Activated naive CD4-positive, alpha-beta T cell treated with anti-CD3 and anti-CD28 coated beads for 36 hours (primary cell): ENCODE results near the gene ATP1B2. TPM values are rescaled to one million over a fixed set of nuclear protein-coding genes. Genes with fewer than 3 reads are reported as not detected.

ENCODE experiments used
- CTCF ChIA-PET: fragments of 350-600 bp; sonication (Branson Sonifier 250); formaldehyde crosslinking; loops from one replicate; lab custom pipeline; 2021; ENCODE audit warnings: antibody characterized with exemption; lab: Charles Lee
- DNase-seq: peaks from one replicate; pipeline ENCODE4 v3.0.0-alpha.2; 2020
- H3K27ac Mint-ChIP-seq: one replicate; pipeline ENCODE4 v1.8.0; 2021; ENCODE audit warnings: mild to moderate bottlenecking, mixed read lengths
- H3K27me3 Mint-ChIP-seq: one replicate; pipeline ENCODE4 v1.8.0; 2021; ENCODE audit warnings: low read depth, mixed read lengths
- H3K36me3 Mint-ChIP-seq: one replicate; pipeline ENCODE4 v1.8.0; 2021; ENCODE audit warnings: low read depth, mixed read lengths
- H3K4me1 Mint-ChIP-seq: one replicate; pipeline ENCODE4 v1.8.0; 2021; ENCODE audit warnings: low read depth, mixed read lengths
- H3K4me3 Mint-ChIP-seq: one replicate; pipeline ENCODE4 v1.8.0; 2021; ENCODE audit warnings: mild to moderate bottlenecking, moderate library complexity, mixed read lengths
- H3K9me3 Mint-ChIP-seq: one replicate; pipeline ENCODE4 v1.8.0; 2021; ENCODE audit warnings: mixed read lengths
- intact Hi-C: fragments of 100-400 bp; cut with micrococcal nuclease; formaldehyde crosslinking; loops from one replicate; pipeline ENCODE4 v1.15.1; 2023
- total RNA-seq, 2 experiments: library from RNA; stranded (reverse); gene quantifications; one replicate each; pipeline ENCODE4 v1.2.3, GENCODE V29; 2021

Gene ATP1B2
- total RNA-seq, 2 experiments from 2014 or later: 0.14 to 0.30 TPM

DNA sequence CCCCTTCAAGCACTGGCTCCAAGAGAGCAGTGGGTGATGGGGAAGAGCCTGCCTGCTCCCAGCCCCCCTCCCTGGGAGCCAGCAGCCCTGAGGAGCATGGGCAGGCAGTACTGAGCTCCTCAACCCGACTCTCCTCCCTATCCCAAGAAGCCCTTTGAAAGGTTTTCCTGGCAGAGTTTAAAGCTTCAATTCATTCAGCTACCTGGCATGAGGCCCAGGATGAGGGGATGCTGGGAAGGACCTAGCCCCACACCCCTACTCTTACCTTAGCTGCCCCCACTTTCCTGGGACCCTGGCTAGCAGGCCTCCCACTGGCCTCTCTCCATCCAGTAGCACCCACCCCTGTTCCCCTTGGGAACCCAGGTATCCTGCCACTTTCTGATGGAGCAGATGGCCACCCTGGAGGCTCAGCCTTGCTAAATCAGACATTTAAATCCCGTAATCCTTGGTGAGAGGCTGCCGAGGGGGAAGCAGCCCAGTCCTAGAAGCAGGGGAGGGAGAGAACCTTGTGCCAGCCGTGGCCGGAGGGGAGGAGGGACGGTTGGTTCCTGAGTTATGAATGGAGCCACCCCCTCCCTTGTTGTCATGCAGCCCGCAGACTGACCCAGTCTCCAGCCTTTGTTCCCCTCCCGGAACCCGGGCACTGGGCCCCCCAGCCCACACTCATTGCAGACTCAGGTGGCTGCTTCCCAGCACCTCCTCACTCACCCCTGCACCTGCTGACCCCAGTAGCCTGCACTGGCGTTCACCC is 17.1 kb downstream of the ATP1B2 start:
- Mint-ChIP-seq H3K4me3 (no peak overlapping the region), H3K27me3 (no peaks in the 10 kb centered on the region), H3K4me1 (no peaks in the 10 kb centered on the region), H3K9me3 (no peaks in the 10 kb centered on the region), H3K36me3 (peaks cover 20% of the 10 kb centered on the region), H3K27ac (no peak overlapping the region)
- no peak for DNase-seq
- CTCF ChIA-PET: interaction anchor here (0.6 to 1.0 kb wide), 2 partner anchors 20 to 58 kb away, joined by 3 to 4 read pairs; partner anchors contain the start of gene TP53
- intact Hi-C loops: no loop called here

DNA sequence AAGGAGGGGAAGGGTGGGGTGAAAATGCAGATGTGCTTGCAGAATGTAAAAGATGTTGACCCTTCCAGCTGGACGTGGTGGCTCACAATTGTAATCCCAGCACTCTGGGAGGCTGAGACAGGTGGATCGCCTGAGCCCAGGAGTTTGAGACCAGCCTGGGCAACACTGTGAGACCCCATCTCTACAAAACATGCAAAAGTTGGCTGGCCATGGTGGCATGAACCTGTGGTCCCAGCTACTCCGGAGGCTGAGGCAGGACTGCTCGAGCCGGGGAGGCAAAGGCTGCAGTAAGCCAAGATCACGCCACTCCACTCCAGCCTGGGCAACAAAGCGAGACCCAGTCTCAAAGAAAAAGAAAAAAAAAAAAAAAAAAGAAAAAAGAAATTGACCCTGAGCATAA is 17.8 kb downstream of the ATP1B2 start:
- no peak for DNase-seq
- Mint-ChIP-seq H3K36me3 (peaks cover 25% of the 10 kb centered on the region), H3K27me3 (no peaks in the 10 kb centered on the region), H3K27ac (no peak overlapping the region), H3K4me1 (no peaks in the 10 kb centered on the region), H3K9me3 (peaks cover 3% of the 10 kb centered on the region), H3K4me3 (no peak overlapping the region)
- intact Hi-C loops: no loop called here
- CTCF ChIA-PET: interaction anchor here (0.6 kb wide), 1 partner anchor 299 kb away, joined by 3 read pairs; no protein-coding TSS in a partner anchor

DNA sequence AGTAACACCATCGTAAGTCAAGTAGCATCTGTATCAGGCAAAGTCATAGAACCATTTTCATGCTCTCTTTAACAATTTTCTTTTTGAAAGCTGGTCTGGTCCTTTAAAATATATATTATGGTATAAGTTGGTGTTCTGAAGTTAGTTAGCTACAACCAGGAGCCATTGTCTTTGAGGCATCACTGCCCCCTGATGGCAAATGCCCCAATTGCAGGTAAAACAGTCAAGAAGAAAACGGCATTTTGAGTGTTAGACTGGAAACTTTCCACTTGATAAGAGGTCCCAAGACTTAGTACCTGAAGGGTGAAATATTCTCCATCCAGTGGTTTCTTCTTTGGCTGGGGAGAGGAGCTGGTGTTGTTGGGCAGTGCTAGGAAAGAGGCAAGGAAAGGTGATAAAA is 22.5 kb downstream of the ATP1B2 start:
- CTCF ChIA-PET: interaction anchor here (0.6 to 1.9 kb wide), 17 partner anchors 12 to 320 kb away, joined by 3 to 7 read pairs (median 3); partner anchors contain the start of genes DNAH2, SAT2 and TP53

GRCh38 chr17:7674934-7675333 is 24.2 kb downstream of the ATP1B2 start:
- peaks cover 2% of the 10 kb centered on the region for H3K4me1 Mint-ChIP-seq
- peaks cover 9% of the 10 kb centered on the region for H3K9me3 Mint-ChIP-seq
- CTCF ChIA-PET: interaction anchor here (0.6 to 1.1 kb wide), 2 partner anchors 47 to 258 kb away, joined by 3 to 4 read pairs; partner anchors contain the start of gene SAT2
- no peaks in the 10 kb centered on the region for H3K27me3 Mint-ChIP-seq
- peaks cover 40% of the 10 kb centered on the region for H3K36me3 Mint-ChIP-seq
- H3K4me3 Mint-ChIP-seq: no peak overlapping the region
- H3K27ac Mint-ChIP-seq: no peak overlapping the region
- intact Hi-C loops: no loop called here
- DNase-seq: no peak

More for the DNA sequence above, 22.5 kb downstream of the ATP1B2 start:
- no peaks in the 10 kb centered on the region for H3K27me3 Mint-ChIP-seq
- DNase-seq: peak; percentile 71
- H3K36me3 Mint-ChIP-seq: peaks cover 42% of the 10 kb centered on the region
- H3K9me3 Mint-ChIP-seq: peaks cover 9% of the 10 kb centered on the region
- H3K4me1 Mint-ChIP-seq: peaks cover 2% of the 10 kb centered on the region
- H3K4me3 Mint-ChIP-seq: no peak overlapping the region
- no peak overlapping the region for H3K27ac Mint-ChIP-seq
- intact Hi-C loops: no loop called here

DNA sequence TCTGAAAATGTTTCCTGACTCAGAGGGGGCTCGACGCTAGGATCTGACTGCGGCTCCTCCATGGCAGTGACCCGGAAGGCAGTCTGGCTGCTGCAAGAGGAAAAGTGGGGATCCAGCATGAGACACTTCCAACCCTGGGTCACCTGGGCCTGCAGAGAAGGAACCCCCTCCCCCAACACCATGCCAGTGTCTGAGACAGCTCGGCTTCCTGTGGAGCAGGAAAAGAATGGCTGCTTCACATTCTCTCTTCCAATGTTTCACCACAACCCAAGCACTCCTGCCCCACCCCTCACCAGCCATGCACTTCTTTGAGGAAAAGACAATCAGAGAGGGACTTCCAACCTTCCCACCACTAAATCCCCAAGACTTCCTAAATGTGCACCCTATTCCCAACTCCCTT is 25.8 kb downstream of the ATP1B2 start:
- Mint-ChIP-seq H3K27me3 (no peaks in the 10 kb centered on the region), H3K27ac (no peak overlapping the region)

DNA sequence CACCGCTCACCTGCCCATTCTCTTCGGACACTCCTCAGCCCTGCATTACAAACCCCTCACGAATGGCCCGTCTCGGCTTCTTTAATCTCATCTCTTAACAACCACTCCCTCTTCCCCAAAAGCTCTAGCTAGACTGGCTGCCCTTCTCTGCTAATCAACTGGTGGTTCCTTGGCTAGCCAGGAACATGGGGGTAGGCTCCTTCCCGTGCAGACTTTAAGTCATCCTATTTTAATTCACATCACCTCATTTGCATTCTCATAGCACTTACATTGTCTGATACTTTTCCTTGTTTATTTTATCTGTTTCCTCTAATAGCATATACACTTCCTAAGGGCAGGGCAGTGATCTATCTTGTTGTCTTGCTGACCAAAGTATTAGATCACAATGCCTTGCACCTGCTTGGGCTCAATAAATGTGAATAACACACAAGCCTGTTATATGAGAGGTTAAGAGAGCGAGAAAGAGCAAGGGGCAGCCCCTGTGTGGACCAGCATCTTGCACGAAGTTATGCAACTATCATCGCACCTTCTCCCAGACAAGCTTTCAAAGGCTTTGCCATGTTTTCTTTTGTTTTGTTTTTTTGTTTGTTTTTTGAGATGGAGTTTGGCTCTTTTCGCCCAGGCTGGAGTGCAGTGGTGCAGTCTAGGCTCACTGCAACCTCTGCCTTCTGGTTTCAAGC is 26.8 kb downstream of the ATP1B2 start:
- Mint-ChIP-seq H3K4me1 (peaks cover 4% of the 10 kb centered on the region), H3K4me3 (no peak overlapping the region), H3K27me3 (no peaks in the 10 kb centered on the region), H3K36me3 (peaks cover 30% of the 10 kb centered on the region), H3K9me3 (peaks cover 9% of the 10 kb centered on the region), H3K27ac (no peak overlapping the region)
- intact Hi-C loops: no loop called here
- CTCF ChIA-PET: interaction anchor here (0.6 kb wide), 2 partner anchors 8 to 39 kb away, joined by 5 read pairs; no protein-coding TSS in a partner anchor
- DNase-seq: no peak

More for the DNA sequence above, 25.8 kb downstream of the ATP1B2 start:
- intact Hi-C loops: no loop called here
- Mint-ChIP-seq H3K4me1 (peaks cover 2% of the 10 kb centered on the region), H3K4me3 (no peak overlapping the region), H3K36me3 (peaks cover 33% of the 10 kb centered on the region), H3K9me3 (peaks cover 9% of the 10 kb centered on the region)
- CTCF ChIA-PET: no interaction called here
- DNase-seq: no peak

DNA sequence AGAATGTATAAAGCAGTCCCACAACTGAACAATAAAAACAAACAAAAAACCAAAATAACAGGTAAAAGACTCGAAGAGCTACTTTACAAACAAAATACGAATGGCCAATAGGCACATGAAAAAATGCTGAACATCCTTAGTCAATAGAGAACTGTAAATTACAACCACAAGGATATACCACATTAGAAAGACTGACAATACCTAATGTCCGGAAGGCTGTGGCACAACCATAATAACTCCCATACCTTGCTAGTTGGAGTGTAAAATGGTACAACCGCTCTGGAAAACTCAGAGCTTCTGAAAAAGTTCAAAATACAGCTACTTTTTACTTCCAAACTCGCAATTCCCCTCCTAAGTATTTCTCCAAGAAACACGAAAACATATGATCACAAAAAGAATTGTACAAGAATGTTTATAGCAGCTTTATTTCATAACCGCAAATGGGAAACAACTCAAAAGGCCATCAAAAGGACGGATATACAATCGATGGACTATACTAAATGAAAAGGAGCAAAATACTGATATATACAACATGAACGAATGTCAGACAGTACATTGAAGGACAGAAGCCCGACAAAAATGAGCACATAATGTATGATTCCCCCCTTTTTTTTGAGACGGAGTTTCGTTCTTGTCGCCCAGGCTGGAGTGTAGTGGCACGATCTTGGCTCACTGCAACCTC is 34.3 kb downstream of the ATP1B2 start:
- H3K4me1 Mint-ChIP-seq: peaks cover 30% of the 10 kb centered on the region
- H3K9me3 Mint-ChIP-seq: no peaks in the 10 kb centered on the region
- DNase-seq: no peak
- intact Hi-C loops: loop anchor here (5.0 to 10.0 kb wide), 3 partner anchors 170 to 433 kb away; partner anchors contain the start of genes CTDNEP1, ELP5 and NEURL4
- H3K27me3 Mint-ChIP-seq: no peaks in the 10 kb centered on the region
- H3K27ac Mint-ChIP-seq: peak overlapping the region; percentile 99
- H3K4me3 Mint-ChIP-seq: peak overlapping the region; percentile 89
- peaks cover 25% of the 10 kb centered on the region for H3K36me3 Mint-ChIP-seq
- CTCF ChIA-PET: interaction anchor here (0.7 to 4.6 kb wide), 4 partner anchors 12 to 221 kb away, joined by 3 to 56 read pairs (median 14); partner anchors contain the start of genes SAT2 and SHBG

GRCh38 chr17:7685533-7686221 is 35.0 kb downstream of the ATP1B2 start:
- H3K36me3 Mint-ChIP-seq: peaks cover 29% of the 10 kb centered on the region
- CTCF ChIA-PET: interaction anchor here (0.6 to 4.6 kb wide), 16 partner anchors 8 to 488 kb away, joined by 3 to 56 read pairs (median 5); partner anchors contain the start of genes ATP1B2, SAT2, SENP3 and SHBG

DNA sequence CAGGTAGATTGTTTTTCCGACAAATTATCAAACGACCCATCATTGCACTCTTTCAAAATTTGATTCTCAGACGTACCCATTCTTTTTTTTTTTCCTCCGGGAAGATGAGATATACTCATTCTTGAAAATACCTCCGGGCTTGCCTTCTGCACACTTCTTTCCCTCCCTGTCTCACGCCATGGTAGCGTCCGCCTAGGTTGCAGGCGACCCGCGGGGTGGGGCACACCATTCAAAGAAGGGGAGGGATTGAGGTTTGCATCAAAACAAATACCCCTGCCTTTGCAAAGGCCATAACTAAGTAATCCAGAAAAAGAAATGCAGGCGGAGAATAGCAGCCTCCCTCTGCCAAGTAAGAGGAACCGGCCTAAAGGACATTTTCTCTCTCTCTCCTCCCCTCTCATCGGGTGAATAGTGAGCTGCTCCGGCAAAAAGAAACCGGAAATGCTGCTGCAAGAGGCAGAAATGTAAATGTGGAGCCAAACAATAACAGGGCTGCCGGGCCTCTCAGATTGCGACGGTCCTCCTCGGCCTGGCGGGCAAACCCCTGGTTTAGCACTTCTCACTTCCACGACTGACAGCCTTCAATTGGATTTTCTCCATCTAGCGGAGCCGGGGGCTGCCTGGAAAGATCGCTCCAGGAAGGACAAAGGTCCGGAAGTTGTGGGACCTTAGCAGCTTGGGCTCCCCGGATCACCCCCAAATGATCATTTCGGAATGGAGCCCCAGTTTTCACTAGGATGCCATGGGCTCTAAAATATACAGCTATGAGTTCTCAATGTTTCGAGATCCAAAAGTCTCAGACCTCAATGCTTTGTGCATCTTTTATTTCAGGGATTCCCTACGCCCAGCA is 35.7 kb downstream of the ATP1B2 start:
- Mint-ChIP-seq H3K4me3 (peak overlapping the region; percentile 89), H3K9me3 (no peaks in the 10 kb centered on the region), H3K27me3 (no peaks in the 10 kb centered on the region), H3K27ac (peak overlapping the region; percentile 99), H3K4me1 (peaks cover 35% of the 10 kb centered on the region), H3K36me3 (peaks cover 32% of the 10 kb centered on the region)
- intact Hi-C loops: loop anchor here (1.0 to 10.0 kb wide), 13 partner anchors 103 to 448 kb away; partner anchors contain the start of genes CNTROB, CTDNEP1, EIF5A and ELP5
- DNase-seq: peak; percentile 86
- CTCF ChIA-PET: interaction anchor here (0.6 to 4.6 kb wide), 24 partner anchors 9 to 487 kb away, joined by 3 to 56 read pairs (median 5); partner anchors contain the start of genes ATP1B2, CD68, MPDU1 and NEURL4

More at GRCh38 chr17:7685533-7686221, 35.0 kb downstream of the ATP1B2 start:
- Mint-ChIP-seq H3K27ac (peak overlapping the region; percentile 99), H3K9me3 (no peaks in the 10 kb centered on the region), H3K4me3 (peak overlapping the region; percentile 89), H3K4me1 (peaks cover 34% of the 10 kb centered on the region), H3K27me3 (no peaks in the 10 kb centered on the region)
- intact Hi-C loops: loop anchor here (1.0 to 10.0 kb wide), 12 partner anchors 113 to 447 kb away; partner anchors contain the start of genes CNTROB, CTDNEP1, EIF5A and ELP5
- peak; percentile 93 for DNase-seq

GRCh38 chr17:7687072-7687907 is 36.6 kb downstream of the ATP1B2 start, which contains the start of gene TP53:
Gene TP53, minus strand, starts transcription at chr17:7687490. Its CDS starts 10,896 bp downstream, at chr17:7676594.
- CTCF ChIA-PET: interaction anchor here (0.6 to 4.6 kb wide), 37 partner anchors 14 to 486 kb away, joined by 3 to 56 read pairs (median 4); partner anchors contain the start of genes ATP1B2, CD68, FXR2 and MPDU1
- H3K9me3 Mint-ChIP-seq: no peaks in the 10 kb centered on the region
- H3K36me3 Mint-ChIP-seq: peaks cover 32% of the 10 kb centered on the region
- H3K4me3 Mint-ChIP-seq: peak within 1 kb of the TSS; percentile 89
- H3K27ac Mint-ChIP-seq: peak within 1 kb of the TSS; percentile 99
- peaks cover 35% of the 10 kb centered on the region for H3K4me1 Mint-ChIP-seq
- DNase-seq: peak; percentile 94
- intact Hi-C loops: loop anchor here (1.0 to 10.0 kb wide), 8 partner anchors 104 to 448 kb away; partner anchors contain the start of genes CTDNEP1, ELP5, MPDU1 and NEURL4
- no peaks in the 10 kb centered on the region for H3K27me3 Mint-ChIP-seq
